Pancreas (tissue), 10 donors: ENCODE data around the gene EPB41L3. TPM values are rescaled to one million over a fixed set of nuclear protein-coding genes. Genes with fewer than 3 reads are reported as not detected.
A peak's percentile ranks its signal among the peaks of the same experiment; 100 is the strongest.

Source experiments
- ATAC-seq, 4 donors: fragments of 200-7000 bp; cut with Tn5 transposase; one replicate each; pipeline versions ENCODE4 v1.8.0 to v1.9.1; 2020; ENCODE audit warnings: mild to moderate bottlenecking in 4 of 4, moderate library complexity in 4 of 4
- DNase-seq, 6 donors: peaks; one replicate each; pipeline ENCODE4 v3.0.0-alpha.2; 2020
- FAIRE-seq: peaks from 2 replicates; lab custom pipeline; 2012; peaks lifted over from hg19 to GRCh38; lab: Jason Lieb, UNC
- H3K27ac ChIP-seq, 4 donors: fragments of 200-600 bp; sonication (generic); 1 replicate in 3 of 4; 2 replicates in 1 of 4; pipeline versions ENCODE4 v1.5.0 to v1.8.0; 2020
- H3K27me3 ChIP-seq, 4 donors: fragments of 200-600 bp; one replicate each; pipeline ENCODE4 v1.8.0; 2021
- H3K36me3 ChIP-seq, 3 donors: fragments of 200-600 bp; sonication (generic) in 1 of 3; one replicate each; pipeline versions ENCODE4 v1.5.0 to v1.8.0; 2020 to 2021
- H3K4me1 ChIP-seq, 3 donors: fragments of 200-600 bp; one replicate each; pipeline ENCODE4 v1.8.0; 2021
- H3K4me3 ChIP-seq, 4 donors: fragments of 200-600 bp; sonication (generic) in 2 of 4; one replicate each; pipeline versions ENCODE4 v1.5.0 to v1.8.0; 2020 to 2021
- H3K9me3 ChIP-seq, 4 donors: fragments of 200-600 bp; one replicate each; pipeline ENCODE4 v1.8.0; 2021
- CTCF ChIP-seq, 4 donors: fragments of 200-600 bp; sonication (generic) in 3 of 4; IDR thresholded peaks; one replicate each; pipeline versions ENCODE4 v1.5.0 to v1.8.0; 2021; ENCODE audit warnings: antibody characterized with exemption in 4 of 4
- WGBS, 2 donors: extraction: QIAGEN DNeasy Blood & Tissue Kit; methylation state at CpG; one replicate each; pipeline ENCODE4 v1.1.7; 2013; 5-methylcytosine and 5-hydroxymethylcytosine counted together
- intact Hi-C, 3 donors: fragments of 100-400 bp; cut with DNase I; formaldehyde crosslinking; loops; one replicate each; pipeline versions ENCODE4 v1.11.1 to v1.14.2; 2022
- polyA plus RNA-seq, 2 donors: library from polyadenylated mRNA; stranded (reverse); fragments of 200-250 nt; gene quantifications; one replicate each; pipeline ENCODE4 v1.2.3, GENCODE V29; 2013
- total RNA-seq, 6 donors: library from RNA; stranded (reverse); fragmentation: NEBNext Ultra II Directional in 4 of 6; extraction: Animal tissue kit (Norgen Biotek cat#: 25700) in 4 of 6; gene quantifications; one replicate each; pipeline versions ENCODE4 v1.2.1 to v1.2.4, GENCODE V29; 2021 to 2023
- donor health status: healthy with polysubstance abuse.
- donor health status: DM: no; HTN: no; CAD: no; lungs with moderate emphysema.
- donor health status: DM: no; HTN: no; CAD: no.
- donor health status: control.
- donor health status: control.
- donor health status: Bipolar disorder and iron deficiency.
- donor health status: DM: yes; HTN: yes; CAD: no.
- donor health status: DM: no; HTN: no; CAD: no.
- donor health status: DM: no; HTN: no; CAD: no.
- donor health status: DM: yes; HTN: yes; CAD: no.

Gene EPB41L3
- total and polyA plus RNA-seq, 8 donors, result 3.8 to 18.3 (median 11.1) TPM

GRCh38 chr18:5419030-5419429, 124.8 kb downstream of the EPB41L3 start:
- H3K9me3 ChIP-seq, result no peaks in the 10 kb centered on the region
- intact Hi-C loops, result no loop called here
- no peak for FAIRE-seq
- no peaks in the 10 kb centered on the region for H3K27me3 ChIP-seq
- DNase-seq, result no peak
- TF ChIP-seq CTCF (IDR thresholded peaks at IDR 0.05), result no peak
- no peaks in the 10 kb centered on the region for H3K36me3 ChIP-seq
- no peak overlapping the region for H3K4me3 ChIP-seq
- 91 to 98% methylated on average over 2 of the region's 2 CpGs for WGBS, 2 donors
- H3K4me1 ChIP-seq, result no peaks in the 10 kb centered on the region
- no peak for ATAC-seq
- no peak overlapping the region for H3K27ac ChIP-seq

- H3K27me3 ChIP-seq, result no peaks in the 10 kb centered on the region
- intact Hi-C loops, result no loop called here
- DNase-seq (peak in 3 of 6 donors; percentile 17 to 73 (median 54)), FAIRE-seq (no peak), ATAC-seq (peak; percentile 69 to 92 (median 90))
- H3K36me3 ChIP-seq, result no peaks in the 10 kb centered on the region
- 43 to 52% methylated on average over 8 of the region's 8 CpGs for WGBS, 2 donors
- H3K4me1 ChIP-seq, result peaks cover 0 to 7% (median 0%) of the 10 kb centered on the region in 3 donors
- peak overlapping the region in 1 of 4 donors; percentile 25 for H3K27ac ChIP-seq
- no peak overlapping the region for H3K4me3 ChIP-seq
- TF ChIP-seq CTCF (IDR thresholded peaks at IDR 0.05), result no peak
- no peaks in the 10 kb centered on the region for H3K9me3 ChIP-seq
Measured at GRCh38 chr18:5417342-5417741, 126.5 kb downstream of the EPB41L3 start.

GRCh38 chr18:5416112-5416511, 127.7 kb downstream of the EPB41L3 start:
- WGBS, 2 donors, result 83 to 94% methylated on average over 3 of the region's 3 CpGs
- peaks cover 0 to 7% (median 0%) of the 10 kb centered on the region in 3 donors for H3K4me1 ChIP-seq
- H3K27ac ChIP-seq, result no peak overlapping the region
- H3K4me3 ChIP-seq, result no peak overlapping the region
- no peaks in the 10 kb centered on the region for H3K27me3 ChIP-seq
- intact Hi-C loops, result no loop called here
- no peaks in the 10 kb centered on the region for H3K36me3 ChIP-seq
- DNase-seq, result no peak
- H3K9me3 ChIP-seq, result no peaks in the 10 kb centered on the region
- no peak for TF ChIP-seq CTCF (IDR thresholded peaks at IDR 0.05)
- FAIRE-seq, result no peak
- no peak for ATAC-seq

GRCh38 chr18:5415665-5416064, 128.1 kb downstream of the EPB41L3 start:
- ATAC-seq, result no peak
- intact Hi-C loops, result no loop called here
- no peaks in the 10 kb centered on the region for H3K9me3 ChIP-seq
- no peak overlapping the region for H3K4me3 ChIP-seq
- no peak for DNase-seq
- no peak for TF ChIP-seq CTCF (IDR thresholded peaks at IDR 0.05)
- no peak for FAIRE-seq
- no peaks in the 10 kb centered on the region for H3K36me3 ChIP-seq
- H3K27ac ChIP-seq, result no peak overlapping the region
- H3K27me3 ChIP-seq, result no peaks in the 10 kb centered on the region
- WGBS, 2 donors, result 94 to 96% methylated on average over 12 of the region's 12 CpGs
- peaks cover 0 to 7% (median 0%) of the 10 kb centered on the region in 3 donors for H3K4me1 ChIP-seq

- peaks cover 0 to 7% (median 0%) of the 10 kb centered on the region in 3 donors for H3K4me1 ChIP-seq
- no peak for TF ChIP-seq CTCF (IDR thresholded peaks at IDR 0.05)
- intact Hi-C loops, result no loop called here
- no peaks in the 10 kb centered on the region for H3K27me3 ChIP-seq
- 90 to 95% methylated on average over 4 of the region's 4 CpGs for whole genome bisulfite sequencing, 2 donors
- FAIRE-seq, result no peak
- no peak overlapping the region for H3K27ac ChIP-seq
- no peak for DNase-seq
- H3K36me3 ChIP-seq, result no peaks in the 10 kb centered on the region
- no peaks in the 10 kb centered on the region for H3K9me3 ChIP-seq
- H3K4me3 ChIP-seq, result no peak overlapping the region
- no peak for ATAC-seq
Measured at GRCh38 chr18:5415031-5415430, 128.8 kb downstream of the EPB41L3 start.
